Loucy (cell line): ENCODE data around the gene HLA-DQA2.
"Not testable (repeated sequence)": the region's sequence is repeated elsewhere in the genome, so short reads cannot be mapped to it uniquely, and the experiment has no call there.

ENCODE experiments used
- H2AFZ ChIP-seq: fragments of 200-600 bp; sonication (generic); 2 replicates; pipeline ENCODE4 v1.6.0; 2016; ENCODE audit warnings: antibody characterized with exemption, mild to moderate bottlenecking, low read length, moderate library complexity
- H3F3A ChIP-seq: fragments of 200-600 bp; 2 replicates; pipeline ENCODE4 v1.6.0; 2016; ENCODE audit warnings: antibody characterized with exemption, low read depth, mild to moderate bottlenecking
- H3K27me3 ChIP-seq: fragments of 200-600 bp; sonication (generic); 2 replicates; pipeline ENCODE4 v1.6.1; 2014; ENCODE audit warnings: low read length, mild to moderate bottlenecking; ENCODE audit not compliant: insufficient read depth, poor library complexity, severe bottlenecking
- H3K36me3 ChIP-seq: fragments of 200-600 bp; sonication (generic); 2 replicates; pipeline ENCODE4 v1.6.1; 2016; ENCODE audit warnings: low read length; ENCODE audit not compliant: insufficient read depth
- H3K4me1 ChIP-seq: fragments of 200-600 bp; sonication (generic); 2 replicates; pipeline ENCODE4 v1.5.1; 2014; ENCODE audit warnings: low read length, mild to moderate bottlenecking; ENCODE audit not compliant: insufficient read depth, poor library complexity, severe bottlenecking
- H3K4me2 ChIP-seq: fragments of 200-600 bp; sonication (generic); 2 replicates; pipeline ENCODE4 v1.6.0; 2014; ENCODE audit warnings: antibody characterized with exemption, low read length, low read depth, mild to moderate bottlenecking; ENCODE audit not compliant: poor library complexity, severe bottlenecking
- H3K4me3 ChIP-seq: fragments of 200-600 bp; sonication (generic); 2 replicates; pipeline ENCODE4 v1.5.1; 2014; ENCODE audit warnings: low read length, mild to moderate bottlenecking, mixed read lengths; ENCODE audit not compliant: poor library complexity, severe bottlenecking
- H3K79me2 ChIP-seq: fragments of 200-600 bp; sonication (generic); 2 replicates; pipeline ENCODE4 v1.6.1; 2014; ENCODE audit warnings: low read length; ENCODE audit not compliant: insufficient read depth
- H3K9ac ChIP-seq: fragments of 200-600 bp; sonication (generic); 2 replicates; pipeline ENCODE4 v1.6.0; 2014; ENCODE audit warnings: mild to moderate bottlenecking, low read depth, low read length, moderate library complexity; ENCODE audit not compliant: poor library complexity, severe bottlenecking
- H3K9me2 ChIP-seq: fragments of 200-600 bp; sonication (generic); replicated peaks from 2 replicates; pipeline ENCODE4 v1.6.1; 2016; ENCODE audit warnings: low read depth, low read length, mixed read lengths
- H3K9me3 ChIP-seq: fragments of 200-600 bp; sonication (generic); 2 replicates; pipeline ENCODE4 v1.6.1; 2014; ENCODE audit warnings: mild to moderate bottlenecking, antibody characterized with exemption, low read length, low read depth; ENCODE audit not compliant: insufficient read depth
- H4K20me1 ChIP-seq: fragments of 200-600 bp; sonication (generic); 2 replicates; pipeline ENCODE4 v1.6.0; 2014; ENCODE audit warnings: antibody characterized with exemption, low read length, mild to moderate bottlenecking; ENCODE audit not compliant: insufficient read depth, poor library complexity, severe bottlenecking
- EZH2phosphoT487 ChIP-seq: fragments of 200-600 bp; IDR thresholded peaks from 2 replicates; pipeline ENCODE4 v1.6.1; 2018; ENCODE audit warnings: antibody characterized with exemption, mild to moderate bottlenecking, moderate library complexity, borderline replicate concordance
- TF ChIP-seq, protein P1 (sequence below): fragments of 200-600 bp; sonication (generic); conservative IDR thresholded peaks from 2 replicates; pipeline ENCODE4 v1.5.1; 2014; ENCODE audit warnings: mild to moderate bottlenecking, antibody characterized with exemption, low read length

Gene HLA-DQA2

DNA sequence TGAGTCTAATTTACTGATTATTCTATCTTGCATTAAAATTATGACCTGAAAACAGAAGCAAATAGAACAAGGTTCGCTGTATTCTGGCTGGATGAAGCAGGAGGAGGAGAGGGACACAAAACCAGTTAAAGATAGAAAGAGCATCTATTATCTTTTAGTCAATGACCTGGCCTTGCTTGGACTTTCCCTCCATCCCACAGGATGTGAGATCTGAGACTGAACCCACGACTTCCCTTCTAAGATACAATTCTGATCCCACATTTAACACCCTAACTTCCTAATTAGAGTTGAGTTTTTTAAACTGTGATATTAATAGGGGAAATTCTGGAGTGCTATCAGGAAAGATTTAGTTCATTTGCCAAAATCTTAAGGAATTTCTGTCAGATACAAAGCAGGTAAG is 3.1 kb upstream of the HLA-DQA2 start:
- Histone ChIP-seq H4K20me1 (no peaks in the 10 kb centered on the region), H3K4me1 (no peaks in the 10 kb centered on the region), H3F3A (no peaks in the 10 kb centered on the region), H3K9me2 (no peaks in the 10 kb centered on the region), H3K9ac (no peak overlapping the region), H3K79me2 (no peaks in the 10 kb centered on the region), H3K36me3 (no peaks in the 10 kb centered on the region), H2AFZ (no peak overlapping the region), H3K4me2 (no peak overlapping the region), H3K27me3 (no peaks in the 10 kb centered on the region), H3K4me3 (no peak overlapping the region), H3K9me3 (no peaks in the 10 kb centered on the region)
- TF ChIP-seq, protein P1, sequence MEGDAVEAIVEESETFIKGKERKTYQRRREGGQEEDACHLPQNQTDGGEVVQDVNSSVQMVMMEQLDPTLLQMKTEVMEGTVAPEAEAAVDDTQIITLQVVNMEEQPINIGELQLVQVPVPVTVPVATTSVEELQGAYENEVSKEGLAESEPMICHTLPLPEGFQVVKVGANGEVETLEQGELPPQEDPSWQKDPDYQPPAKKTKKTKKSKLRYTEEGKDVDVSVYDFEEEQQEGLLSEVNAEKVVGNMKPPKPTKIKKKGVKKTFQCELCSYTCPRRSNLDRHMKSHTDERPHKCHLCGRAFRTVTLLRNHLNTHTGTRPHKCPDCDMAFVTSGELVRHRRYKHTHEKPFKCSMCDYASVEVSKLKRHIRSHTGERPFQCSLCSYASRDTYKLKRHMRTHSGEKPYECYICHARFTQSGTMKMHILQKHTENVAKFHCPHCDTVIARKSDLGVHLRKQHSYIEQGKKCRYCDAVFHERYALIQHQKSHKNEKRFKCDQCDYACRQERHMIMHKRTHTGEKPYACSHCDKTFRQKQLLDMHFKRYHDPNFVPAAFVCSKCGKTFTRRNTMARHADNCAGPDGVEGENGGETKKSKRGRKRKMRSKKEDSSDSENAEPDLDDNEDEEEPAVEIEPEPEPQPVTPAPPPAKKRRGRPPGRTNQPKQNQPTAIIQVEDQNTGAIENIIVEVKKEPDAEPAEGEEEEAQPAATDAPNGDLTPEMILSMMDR = no peak
- TF ChIP-seq EZH2phosphoT487 = no peak

DNA sequence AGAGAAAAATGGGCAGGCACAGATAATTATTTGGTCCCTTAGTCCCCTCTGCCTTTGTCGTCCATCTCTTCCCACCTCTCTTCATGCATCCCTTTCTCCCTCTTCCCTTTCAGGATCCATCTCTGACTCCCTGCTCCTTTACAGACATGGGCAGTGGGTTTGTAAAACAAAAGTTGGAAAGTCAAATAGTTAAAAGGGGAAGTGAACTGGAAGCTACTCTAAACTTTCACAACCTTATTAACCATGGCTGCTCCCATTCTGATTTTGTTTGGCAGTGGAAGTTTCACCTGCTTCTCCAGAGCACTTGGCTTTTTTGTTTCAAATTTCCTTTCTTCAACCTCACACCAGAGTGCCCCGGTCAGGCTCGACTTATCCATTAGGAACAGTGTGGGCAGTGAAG is 1.2 kb downstream of the HLA-DQA2 start:
- H3K27me3 ChIP-seq = no peaks in the 10 kb centered on the region
- TF ChIP-seq EZH2phosphoT487 = no peak
- TF ChIP-seq, protein P1 = no peak

DNA sequence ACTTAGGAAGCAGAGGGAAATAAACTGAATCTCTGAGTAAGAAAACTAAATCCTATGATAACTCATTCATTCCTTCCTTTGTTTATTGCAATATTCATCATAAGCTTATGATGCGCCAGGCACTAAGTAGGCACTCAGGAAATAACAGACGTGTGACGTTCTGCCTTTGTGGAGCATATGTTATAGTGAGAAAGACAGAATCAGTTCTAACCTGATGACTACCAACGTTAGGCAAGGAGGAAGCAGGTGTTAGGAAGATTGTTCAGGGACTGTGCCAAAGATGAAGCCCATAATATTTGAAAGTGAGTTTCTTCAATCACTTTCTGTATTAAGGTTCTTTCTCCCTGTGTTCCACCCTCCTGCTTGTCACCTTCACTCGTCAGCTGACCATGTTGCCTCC is 3.6 kb downstream of the HLA-DQA2 start:
- Histone ChIP-seq H3K4me3 (no peak overlapping the region), H3K36me3 (no peaks in the 10 kb centered on the region), H3K27me3 (no peaks in the 10 kb centered on the region)

More for the DNA sequence above, 1.2 kb downstream of the HLA-DQA2 start:
- Histone ChIP-seq H3K36me3 (no peaks in the 10 kb centered on the region), H2AFZ (no peak overlapping the region), H3K4me2 (no peak overlapping the region), H3F3A (no peaks in the 10 kb centered on the region), H3K9me3 (no peaks in the 10 kb centered on the region), H3K4me3 (no peak overlapping the region), H3K9ac (no peak overlapping the region), H3K79me2 (no peaks in the 10 kb centered on the region), H4K20me1 (no peaks in the 10 kb centered on the region), H3K4me1 (no peaks in the 10 kb centered on the region), H3K9me2 (no peaks in the 10 kb centered on the region)

DNA sequence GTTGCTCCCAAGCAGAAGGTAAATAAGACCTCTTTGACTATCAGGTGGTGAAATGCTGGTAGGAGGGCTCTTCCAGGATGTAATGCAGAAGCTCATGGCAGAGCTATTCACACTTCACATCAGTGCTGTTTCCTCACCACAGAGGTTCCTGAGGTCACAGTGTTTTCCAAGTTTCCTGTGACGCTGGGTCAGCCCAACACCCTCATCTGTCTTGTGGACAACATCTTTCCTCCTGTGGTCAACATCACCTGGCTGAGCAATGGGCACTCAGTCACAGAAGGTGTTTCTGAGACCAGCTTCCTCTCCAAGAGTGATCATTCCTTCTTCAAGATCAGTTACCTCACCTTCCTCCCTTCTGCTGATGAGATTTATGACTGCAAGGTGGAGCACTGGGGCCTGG is 4.5 kb downstream of the HLA-DQA2 start:
- H2AFZ ChIP-seq, H3K9me3 ChIP-seq, H3K9ac ChIP-seq, H3K9me2 ChIP-seq, H3K4me2 ChIP-seq, H4K20me1 ChIP-seq, H3K79me2 ChIP-seq, H3K36me3 ChIP-seq, H3K27me3 ChIP-seq, H3K4me1 ChIP-seq, H3F3A ChIP-seq, H3K4me3 ChIP-seq: not testable (repeated sequence)

More for the DNA sequence above, 3.6 kb downstream of the HLA-DQA2 start:
- H3K9me2 ChIP-seq = no peaks in the 10 kb centered on the region
- no peaks in the 10 kb centered on the region for H3K4me1 ChIP-seq
- H3K4me2 ChIP-seq = no peak overlapping the region
- no peaks in the 10 kb centered on the region for H3K9me3 ChIP-seq
- no peak overlapping the region for H3K9ac ChIP-seq
- no peak overlapping the region for H2AFZ ChIP-seq
- no peaks in the 10 kb centered on the region for H4K20me1 ChIP-seq
- no peaks in the 10 kb centered on the region for H3F3A ChIP-seq
- no peak for TF ChIP-seq EZH2phosphoT487
- TF ChIP-seq, protein P1 = no peak
- H3K79me2 ChIP-seq = no peaks in the 10 kb centered on the region
